Omental fat pad (tissue), 4 donors: ENCODE data around the gene BABAM2. TPM values are rescaled to one million over a fixed set of nuclear protein-coding genes. Genes with fewer than 3 reads are reported as not detected.

ENCODE experiments used
- ATAC-seq: fragments of 150-250 bp; one replicate; pipeline ENCODE4 v1.9.1; 2016; ENCODE audit warnings: mild to moderate bottlenecking, moderate library complexity; ENCODE audit not compliant: low FRiP score
- DNase-seq: peaks from one replicate; pipeline ENCODE4 v3.0.0-alpha.2; 2019; ENCODE audit warnings: low spot score
- CTCF ChIP-seq, 3 donors: fragments of 450-650 bp; IDR thresholded peaks; one replicate each; pipeline ENCODE4 v1.5.1; 2016 to 2017; ENCODE audit warnings: antibody characterized with exemption in 3 of 3, mild to moderate bottlenecking in 3 of 3, moderate library complexity in 2 of 3
- total RNA-seq, 4 donors: library from RNA; depleted of rRNA; stranded (reverse); fragments of >200 nt; gene quantifications; one replicate each; pipeline ENCODE4 v1.1.0, GENCODE V29; 2016

Gene BABAM2
- total RNA-seq, 4 donors from 2014 or later, result 29.2 to 41.0 (median 36.5) TPM

GRCh38 chr2:28288620-28289019 is 398.1 kb downstream of the BABAM2 start:
- TF ChIP-seq CTCF (IDR thresholded peaks at IDR 0.05), result no peak
- ATAC-seq, result no peak

DNA sequence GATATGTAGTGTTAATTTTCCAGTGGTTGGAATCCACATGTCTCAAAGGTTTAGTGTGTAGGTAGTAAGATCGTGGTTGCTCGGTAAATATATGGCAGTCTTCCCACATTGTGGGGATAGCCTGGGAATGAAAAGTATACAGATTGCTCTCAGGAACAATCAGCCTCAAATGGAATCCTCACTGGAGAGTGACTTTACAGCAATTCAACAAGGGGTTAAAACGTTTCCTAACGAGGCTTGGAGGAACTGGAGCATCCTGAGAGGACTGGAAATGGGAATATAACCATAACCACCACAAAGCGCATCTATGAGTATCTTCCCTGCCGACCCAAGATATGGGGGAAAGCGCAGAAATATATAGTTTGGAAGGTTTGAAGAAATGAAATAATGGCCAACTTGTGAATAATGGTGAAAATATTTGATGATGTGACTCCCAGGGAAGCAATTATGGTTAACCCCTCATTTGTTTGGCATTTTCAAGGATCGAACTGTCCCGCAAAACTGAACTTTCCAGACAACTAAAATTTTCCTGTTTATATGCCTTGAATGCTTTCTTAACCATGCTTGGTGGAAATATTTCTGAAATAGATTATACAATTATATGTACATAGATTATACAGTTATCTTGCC is 401.4 kb downstream of the BABAM2 start:
- TF ChIP-seq CTCF (IDR thresholded peaks at IDR 0.05), result no peak
- ATAC-seq (no peak), DNase-seq (no peak)

More at GRCh38 chr2:28288620-28289019, 398.1 kb downstream of the BABAM2 start:
- no peak for DNase-seq

DNA sequence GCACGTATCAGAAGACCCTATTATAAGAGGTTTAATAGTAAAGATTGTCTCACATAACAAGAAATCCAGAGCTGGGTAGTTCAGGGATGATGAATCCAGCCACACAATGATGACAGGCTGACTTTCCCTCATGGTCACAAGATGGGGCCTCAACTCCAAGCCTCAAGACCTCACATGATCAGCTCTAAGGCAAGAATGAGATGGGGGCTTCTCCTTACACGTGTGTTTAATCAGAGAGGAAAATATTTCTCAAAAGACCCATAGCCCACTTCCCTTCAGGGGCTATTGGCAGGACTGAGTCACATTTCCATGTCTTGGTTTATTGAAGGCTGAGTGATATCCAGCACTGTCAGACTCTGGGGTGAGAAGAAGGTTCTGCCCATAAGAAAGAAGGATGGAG is 402.0 kb downstream of the BABAM2 start:
- TF ChIP-seq CTCF (IDR thresholded peaks at IDR 0.05), result no peak
- no peak for ATAC-seq
- DNase-seq, result no peak

GRCh38 chr2:28293416-28293815 is 402.9 kb downstream of the BABAM2 start:
- ATAC-seq, result no peak
- TF ChIP-seq CTCF (IDR thresholded peaks at IDR 0.05), result no peak
- DNase-seq, result no peak

DNA sequence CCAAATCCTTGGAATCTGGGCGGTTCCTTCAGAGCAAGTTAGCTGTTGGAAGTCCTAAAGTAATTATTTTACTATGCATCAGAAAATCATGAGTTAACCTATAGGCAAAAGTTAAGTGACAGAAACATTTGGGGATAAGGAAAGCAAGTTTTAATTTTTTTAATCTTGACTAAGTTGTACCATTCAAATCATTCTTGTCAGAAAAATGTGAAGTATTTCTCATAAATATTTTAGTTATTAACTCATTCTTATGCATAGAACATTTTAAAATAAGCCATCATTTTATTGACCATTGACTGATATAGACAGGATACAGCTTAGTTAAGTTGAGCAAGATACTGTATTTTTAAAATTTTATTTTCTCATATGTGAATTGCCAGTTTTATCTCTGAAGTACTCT is 403.9 kb downstream of the BABAM2 start:
- ATAC-seq (no peak), DNase-seq (no peak)
- no peak for TF ChIP-seq CTCF (IDR thresholded peaks at IDR 0.05)

GRCh38 chr2:28296243-28296642 is 405.7 kb downstream of the BABAM2 start:
- no peak for DNase-seq
- ATAC-seq, result no peak
- TF ChIP-seq CTCF (IDR thresholded peaks at IDR 0.05), result no peak

DNA sequence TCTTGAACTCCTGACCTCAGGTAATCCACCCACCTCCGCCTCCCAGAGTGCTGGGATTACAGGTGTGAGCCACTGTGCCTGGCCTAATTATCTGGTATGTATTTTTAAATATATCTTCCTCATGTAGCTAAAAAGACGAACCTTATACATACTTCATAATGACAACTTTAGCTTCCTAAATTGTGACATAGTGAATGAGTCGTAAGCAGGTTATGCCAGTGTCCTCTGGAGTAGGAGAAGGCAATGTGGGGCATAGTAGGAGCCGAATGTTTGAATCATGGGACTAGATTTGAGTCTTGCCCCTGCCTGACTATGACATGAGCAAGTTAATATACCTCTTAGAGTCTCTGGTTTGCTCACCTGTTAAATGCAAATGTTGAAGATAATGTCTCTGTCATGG is 406.4 kb downstream of the BABAM2 start:
- ATAC-seq, result no peak
- DNase-seq, result no peak
- TF ChIP-seq CTCF (IDR thresholded peaks at IDR 0.05), result no peak
